Smooth muscle cell (in vitro differentiated cells): ENCODE results near the gene PSMG1. TPM values are rescaled to one million over a fixed set of nuclear protein-coding genes. Genes with fewer than 3 reads are reported as not detected.
A peak's percentile ranks its signal among the peaks of the same experiment; 100 is the strongest.

Source experiments
- DNase-seq: peaks from one replicate; lab custom pipeline; 2025; ENCODE audit not compliant: unreplicated experiment; lab: John Stamatoyannopoulos, UW
- H2AFZ ChIP-seq: fragments of 200-600 bp; sonication (generic); 2 replicates; pipeline ENCODE4 v1.6.0; 2016; ENCODE audit warnings: antibody characterized with exemption, low read depth, mild to moderate bottlenecking
- H3F3A ChIP-seq: fragments of 200-600 bp; sonication (generic); 2 replicates; pipeline ENCODE4 v1.6.0; 2017; ENCODE audit warnings: antibody characterized with exemption, low read depth
- H3K27ac ChIP-seq: fragments of 200-600 bp; sonication (generic); 2 replicates; pipeline ENCODE4 v1.5.1; 2016; ENCODE audit warnings: low read depth, mild to moderate bottlenecking
- H3K27me3 ChIP-seq: fragments of 200-600 bp; sonication (generic); 2 replicates; pipeline ENCODE4 v1.6.1; 2016; ENCODE audit warnings: low read depth, mild to moderate bottlenecking
- H3K36me3 ChIP-seq: fragments of 200-600 bp; sonication (generic); 2 replicates; pipeline ENCODE4 v1.5.1; 2016; ENCODE audit warnings: low read depth
- H3K4me1 ChIP-seq: fragments of 200-600 bp; sonication (generic); 2 replicates; pipeline ENCODE4 v1.5.1; 2016; ENCODE audit warnings: low read depth
- H3K4me2 ChIP-seq: fragments of 200-600 bp; sonication (generic); 2 replicates; pipeline ENCODE4 v1.6.0; 2016; ENCODE audit warnings: mild to moderate bottlenecking
- H3K4me3 ChIP-seq: fragments of 200-600 bp; sonication (generic); 2 replicates; pipeline ENCODE4 v1.5.1; 2016; ENCODE audit warnings: mild to moderate bottlenecking
- H3K79me2 ChIP-seq: fragments of 200-600 bp; sonication (generic); 2 replicates; pipeline ENCODE4 v1.6.0; 2016; ENCODE audit warnings: low read depth, mild to moderate bottlenecking
- H3K9ac ChIP-seq: fragments of 200-600 bp; sonication (generic); 2 replicates; pipeline ENCODE4 v1.6.0; 2016; ENCODE audit warnings: low read depth
- H3K9me3 ChIP-seq: fragments of 200-600 bp; sonication (generic); replicated peaks from 2 replicates; pipeline ENCODE4 v1.5.1; 2016; ENCODE audit warnings: low read depth
- H4K20me1 ChIP-seq: fragments of 200-600 bp; sonication (generic); 2 replicates; pipeline ENCODE4 v1.6.0; 2016; ENCODE audit warnings: low read depth
- CTCF ChIP-seq: fragments of 200-600 bp; sonication (generic); IDR thresholded peaks from 2 replicates; pipeline ENCODE4 v1.5.1; 2017; ENCODE audit warnings: borderline replicate concordance, mild to moderate bottlenecking, antibody characterized with exemption; ENCODE audit not compliant: insufficient read depth, poor library complexity, severe bottlenecking
- WGBS: methylation state at CpG from one replicate; pipeline ENCODE4 v1.1.7; 2016; ENCODE audit warnings: low lambda C conversion rate; 5-methylcytosine and 5-hydroxymethylcytosine counted together
- polyA plus RNA-seq: library from polyadenylated mRNA; unstranded; fragments of >200 nt; fragmentation: Nextera tagmentation; extraction: Ambion mirVana; gene quantifications from 2 replicates; pipeline ENCODE4 v1.2.1, GENCODE V29; 2016
- total RNA-seq: library from RNA; depleted of rRNA; stranded (reverse); fragments of >200 nt; gene quantifications from 2 replicates; pipeline ENCODE4 v1.2.3, GENCODE V29; 2014

PSMG1 gene
- total and polyA plus RNA-seq, 2 experiments from 2014 or later, result 55.2 to 60.7 TPM

- Histone ChIP-seq H3K4me2 (no peak overlapping the region), H3K27me3 (no peaks in the 10 kb centered on the region), H3K4me3 (no peak overlapping the region), H4K20me1 (no peaks in the 10 kb centered on the region), H3F3A (no peaks in the 10 kb centered on the region), H2AFZ (no peak overlapping the region), H3K9me3 (no peaks in the 10 kb centered on the region), H3K79me2 (no peaks in the 10 kb centered on the region), H3K4me1 (no peaks in the 10 kb centered on the region), H3K36me3 (no peaks in the 10 kb centered on the region), H3K27ac (no peak overlapping the region), H3K9ac (no peak overlapping the region)
- TF ChIP-seq CTCF, result no peak
- 81% methylated on average over 2 of the region's 2 CpGs for WGBS
- no peak for DNase-seq
These were observed 29.4 kb downstream of the PSMG1 start for GRCh38 chr21:39153842-39154241.

GRCh38 chr21:39153373-39153772, 29.9 kb downstream of the PSMG1 start:
- WGBS, result 96% methylated on average over 2 of the region's 2 CpGs
- Histone ChIP-seq H3K36me3 (no peaks in the 10 kb centered on the region), H3K4me3 (no peak overlapping the region), H3K4me2 (no peak overlapping the region), H3K27me3 (no peaks in the 10 kb centered on the region), H3K4me1 (no peaks in the 10 kb centered on the region), H3K79me2 (no peaks in the 10 kb centered on the region), H3K9me3 (no peaks in the 10 kb centered on the region), H3K27ac (no peak overlapping the region), H4K20me1 (no peaks in the 10 kb centered on the region), H3K9ac (no peak overlapping the region), H2AFZ (no peak overlapping the region), H3F3A (no peaks in the 10 kb centered on the region)
- peak; percentile 36 for TF ChIP-seq CTCF
- no peak for DNase-seq

- Histone ChIP-seq H3K9ac (no peak overlapping the region), H3K4me3 (no peak overlapping the region), H2AFZ (no peak overlapping the region), H3K27me3 (no peaks in the 10 kb centered on the region), H3K9me3 (no peaks in the 10 kb centered on the region), H3K79me2 (no peaks in the 10 kb centered on the region), H3K27ac (peak overlapping the region; percentile 43), H3K36me3 (no peaks in the 10 kb centered on the region), H4K20me1 (no peaks in the 10 kb centered on the region), H3K4me1 (no peaks in the 10 kb centered on the region), H3K4me2 (no peak overlapping the region), H3F3A (no peaks in the 10 kb centered on the region)
- TF ChIP-seq CTCF, result no peak
- DNase-seq, result no peak
- WGBS, result 43% methylated on average over 2 of the region's 2 CpGs
These were observed 31.0 kb downstream of the PSMG1 start for GRCh38 chr21:39152271-39152670.

- Histone ChIP-seq H3K36me3 (no peaks in the 10 kb centered on the region), H4K20me1 (no peaks in the 10 kb centered on the region), H3K4me2 (no peak overlapping the region), H3K9me3 (no peaks in the 10 kb centered on the region), H3K4me1 (no peaks in the 10 kb centered on the region), H3K27ac (no peak overlapping the region), H2AFZ (no peak overlapping the region), H3K27me3 (no peaks in the 10 kb centered on the region), H3K9ac (no peak overlapping the region), H3K4me3 (no peak overlapping the region), H3K79me2 (no peaks in the 10 kb centered on the region), H3F3A (no peaks in the 10 kb centered on the region)
- TF ChIP-seq CTCF, result no peak
- DNase-seq, result no peak
These were observed 32.4 kb downstream of the PSMG1 start for GRCh38 chr21:39150877-39151276.
